GM12878 (cell line): ENCODE data around the gene FXYD1. TPM values are rescaled to one million over a fixed set of nuclear protein-coding genes. Genes with fewer than 3 reads are reported as not detected.

ENCODE experiments used
- BMI1 ChIP-seq: fragments of 450-650 bp; IDR thresholded peaks from 2 replicates; pipeline ENCODE4 v1.6.1; 2016; ENCODE audit warnings: mild to moderate bottlenecking, moderate library complexity, borderline replicate concordance
- CHD1 ChIP-seq: IDR thresholded peaks from 2 replicates; pipeline ENCODE4 v1.6.1; 2012; ENCODE audit warnings: low read depth, low read length, improper control_type of control experiment
- CREM ChIP-seq: IDR thresholded peaks from 2 replicates; pipeline ENCODE4 v1.6.1; 2014; ENCODE audit warnings: antibody characterized with exemption, low read depth
- ETV6 ChIP-seq, 2 experiments: fragments of 450-650 bp in 1 of 2; IDR thresholded peaks in 1 of 2; conservative IDR thresholded peaks in 1 of 2; 2 replicates each; pipeline ENCODE4 v1.6.1; 2014; ENCODE audit warnings: antibody characterized with exemption in 1 of 2, borderline replicate concordance in 1 of 2, low read depth in 1 of 2, mild to moderate bottlenecking in 1 of 2, moderate library complexity in 1 of 2
- HDAC6 ChIP-seq: fragments of 200-600 bp; sonication (generic); IDR thresholded peaks from one replicate; pipeline ENCODE4 v1.8.0; 2017; ENCODE audit warnings: antibody characterized with exemption; ENCODE audit not compliant: unreplicated experiment
- KAT2A ChIP-seq: conservative IDR thresholded peaks from 2 replicates; pipeline ENCODE4 v1.6.1; 2011; ENCODE audit warnings: low read depth, low read length; ENCODE audit not compliant: control insufficient read depth
- KDM1A ChIP-seq: fragments of 200-600 bp; sonication (generic); IDR thresholded peaks from 2 replicates; pipeline ENCODE4 v1.6.1; 2016; ENCODE audit warnings: borderline replicate concordance
- MTA2 ChIP-seq: fragments of 450-650 bp; IDR thresholded peaks from 2 replicates; pipeline ENCODE4 v1.6.1; 2016; ENCODE audit warnings: low read depth, mild to moderate bottlenecking, moderate library complexity
- NR2C1 ChIP-seq: fragments of 450-650 bp; IDR thresholded peaks from 2 replicates; pipeline ENCODE4 v1.6.1; 2017; ENCODE audit warnings: antibody characterized with exemption, mild to moderate bottlenecking, moderate library complexity
- NR2C2 ChIP-seq: IDR thresholded peaks from 2 replicates; pipeline ENCODE4 v1.6.1; 2011; ENCODE audit warnings: borderline replicate concordance, low read depth; ENCODE audit not compliant: control insufficient read depth, insufficient read length
- RAD21 ChIP-seq: IDR thresholded peaks from 2 replicates; pipeline ENCODE4 v1.6.1; 2011; ENCODE audit warnings: mild to moderate bottlenecking, low read depth, low read length, moderate library complexity; ENCODE audit not compliant: insufficient read depth
- RB1 ChIP-seq: fragments of 450-650 bp; formaldehyde crosslinking; IDR thresholded peaks from 2 replicates; pipeline ENCODE4 v1.6.1; 2017; ENCODE audit warnings: mild to moderate bottlenecking, borderline replicate concordance
- RBBP5 ChIP-seq: fragments of 200-600 bp; sonication (generic); conservative IDR thresholded peaks from 2 replicates; pipeline ENCODE4 v1.6.1; 2016
- SMC3 ChIP-seq: IDR thresholded peaks from 2 replicates; pipeline ENCODE4 v1.6.1; 2011; ENCODE audit warnings: low read length, improper control_type of control experiment, borderline replicate concordance
- SREBF2 ChIP-seq: IDR thresholded peaks from 2 replicates; pipeline ENCODE4 v1.6.1; 2012; ENCODE audit warnings: mild to moderate bottlenecking, low read length
- SRF ChIP-seq, 2 experiments: IDR thresholded peaks; 2 replicates each; pipeline ENCODE4 v1.6.1; 2011; ENCODE audit warnings: low read depth in 2 of 2, low read length in 2 of 2, mild to moderate bottlenecking in 1 of 2, moderate library complexity in 1 of 2
- YY1 ChIP-seq: IDR thresholded peaks from 2 replicates; pipeline ENCODE4 v1.6.1; 2011; ENCODE audit warnings: low read depth, mild to moderate bottlenecking, low read length
- ZBED1 ChIP-seq: IDR thresholded peaks from 2 replicates; pipeline ENCODE4 v1.6.1; 2016; ENCODE audit warnings: borderline replicate concordance
- ZNF384 ChIP-seq: IDR thresholded peaks from 2 replicates; pipeline ENCODE4 v1.6.1; 2012; ENCODE audit warnings: low read depth, mild to moderate bottlenecking, low read length, improper control_type of control experiment, borderline replicate concordance
- ZZZ3 ChIP-seq: IDR thresholded peaks from 2 replicates; pipeline ENCODE4 v1.6.1; 2011; ENCODE audit warnings: low read depth; ENCODE audit not compliant: control insufficient read depth, insufficient read length
- polyA plus RNA-seq, 11 experiments: library from polyadenylated mRNA; depleted of rRNA in 4 of 11; unstranded in 6 of 11; stranded (reverse) in 5 of 11; fragments of >200 nt; fragmentation: Nextera tagmentation in 4 of 11; fragmentation: Illumina TruSeq in 1 of 11; extraction: Ambion mirVana in 4 of 11; extraction: Trizol in 1 of 11; gene quantifications; 1 replicate in 1 of 11; 2 replicates in 10 of 11; pipeline versions ENCODE4 v1.2.1 to v1.2.3, GENCODE V29; 2011 to 2016; ENCODE audit warnings: inconsistent platforms in 2 of 11, missing spikeins in 2 of 11, low read depth in 1 of 11
- total RNA-seq, 4 experiments: library from RNA; depleted of rRNA in 3 of 4; stranded (reverse); fragments of >200 nt in 3 of 4; fragmentation: Illumina TruSeq in 1 of 4; extraction: Trizol in 1 of 4; gene quantifications; 2 replicates each; pipeline versions ENCODE4 v1.2.1 to v1.2.3, GENCODE V29; 2013 to 2021
- TF ChIP-seq, protein P1 (sequence below): fragments of 450-650 bp; conservative IDR thresholded peaks from 2 replicates; pipeline ENCODE4 v1.6.1; 2017; ENCODE audit warnings: mild to moderate bottlenecking, moderate library complexity
- TF ChIP-seq, protein P2 (sequence below): fragments of 150-350 bp; IDR thresholded peaks from 2 replicates; pipeline ENCODE4 v1.6.1; 2014; ENCODE audit warnings: mild to moderate bottlenecking, low read depth, low read length
- TF ChIP-seq, protein P3 (sequence below): fragments of 450-650 bp; IDR thresholded peaks from 2 replicates; pipeline ENCODE4 v1.6.1; 2016; ENCODE audit warnings: mild to moderate bottlenecking
- TF ChIP-seq, protein P4 (sequence below): fragments of 450-650 bp; IDR thresholded peaks from 2 replicates; pipeline ENCODE4 v1.6.1; 2017; ENCODE audit warnings: mild to moderate bottlenecking

FXYD1 gene
- total and polyA plus RNA-seq, 10 of the 15 experiments (the other 5 are each of a cell fraction or from before 2014, with no cell fraction given), result 0.34 to 1.2 (median 0.49) TPM; not detected in 4

DNA sequence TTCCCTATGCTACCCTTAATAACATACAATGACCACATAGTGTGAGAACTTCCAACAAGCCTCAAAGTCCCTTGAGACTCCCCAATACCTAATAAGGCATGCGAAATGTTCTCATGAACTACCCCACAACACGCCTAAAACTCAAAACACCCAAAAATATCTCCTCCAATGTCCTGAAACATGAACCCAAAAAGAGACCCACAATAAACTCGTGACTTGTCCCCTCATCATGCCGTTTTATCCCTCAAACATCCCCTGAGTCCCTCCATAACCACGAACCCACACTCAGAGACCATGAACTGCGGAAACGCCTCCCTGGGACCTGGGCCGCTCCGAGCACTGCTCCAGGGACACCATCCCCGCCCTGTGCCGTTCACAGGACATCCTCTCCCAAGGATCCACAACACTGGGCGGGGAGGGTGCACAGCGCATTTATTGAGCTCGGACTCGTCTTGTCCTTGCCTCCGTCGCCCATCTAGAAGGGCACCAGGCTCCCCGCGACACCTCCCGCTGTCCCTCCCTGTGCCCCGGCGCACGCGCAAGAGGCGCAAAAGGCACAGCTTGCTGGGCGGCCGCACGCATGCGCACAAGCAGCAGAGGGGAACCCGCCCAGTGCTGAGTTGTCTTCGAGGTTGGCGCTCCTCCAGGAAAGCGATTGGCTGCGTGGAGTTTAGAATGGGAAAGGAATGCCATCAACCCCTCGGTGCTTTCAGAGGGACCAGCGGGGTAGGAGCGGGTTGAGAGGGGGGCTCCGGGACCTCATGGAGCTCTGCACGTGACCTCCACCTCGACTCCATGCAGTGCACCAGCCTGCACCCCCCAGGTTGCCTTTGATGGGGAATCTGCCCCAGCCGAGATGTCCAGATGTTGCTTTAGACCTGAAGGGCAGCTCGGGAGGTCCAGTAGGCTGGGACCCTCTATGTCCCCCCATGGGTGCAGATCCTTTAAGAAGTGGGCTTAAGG lies 14.2 kb upstream of the FXYD1 start (continued):
- TF ChIP-seq, protein P1, sequence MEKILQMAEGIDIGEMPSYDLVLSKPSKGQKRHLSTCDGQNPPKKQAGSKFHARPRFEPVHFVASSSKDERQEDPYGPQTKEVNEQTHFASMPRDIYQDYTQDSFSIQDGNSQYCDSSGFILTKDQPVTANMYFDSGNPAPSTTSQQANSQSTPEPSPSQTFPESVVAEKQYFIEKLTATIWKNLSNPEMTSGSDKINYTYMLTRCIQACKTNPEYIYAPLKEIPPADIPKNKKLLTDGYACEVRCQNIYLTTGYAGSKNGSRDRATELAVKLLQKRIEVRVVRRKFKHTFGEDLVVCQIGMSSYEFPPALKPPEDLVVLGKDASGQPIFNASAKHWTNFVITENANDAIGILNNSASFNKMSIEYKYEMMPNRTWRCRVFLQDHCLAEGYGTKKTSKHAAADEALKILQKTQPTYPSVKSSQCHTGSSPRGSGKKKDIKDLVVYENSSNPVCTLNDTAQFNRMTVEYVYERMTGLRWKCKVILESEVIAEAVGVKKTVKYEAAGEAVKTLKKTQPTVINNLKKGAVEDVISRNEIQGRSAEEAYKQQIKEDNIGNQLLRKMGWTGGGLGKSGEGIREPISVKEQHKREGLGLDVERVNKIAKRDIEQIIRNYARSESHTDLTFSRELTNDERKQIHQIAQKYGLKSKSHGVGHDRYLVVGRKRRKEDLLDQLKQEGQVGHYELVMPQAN, result no peak
- TF ChIP-seq, protein P2, sequence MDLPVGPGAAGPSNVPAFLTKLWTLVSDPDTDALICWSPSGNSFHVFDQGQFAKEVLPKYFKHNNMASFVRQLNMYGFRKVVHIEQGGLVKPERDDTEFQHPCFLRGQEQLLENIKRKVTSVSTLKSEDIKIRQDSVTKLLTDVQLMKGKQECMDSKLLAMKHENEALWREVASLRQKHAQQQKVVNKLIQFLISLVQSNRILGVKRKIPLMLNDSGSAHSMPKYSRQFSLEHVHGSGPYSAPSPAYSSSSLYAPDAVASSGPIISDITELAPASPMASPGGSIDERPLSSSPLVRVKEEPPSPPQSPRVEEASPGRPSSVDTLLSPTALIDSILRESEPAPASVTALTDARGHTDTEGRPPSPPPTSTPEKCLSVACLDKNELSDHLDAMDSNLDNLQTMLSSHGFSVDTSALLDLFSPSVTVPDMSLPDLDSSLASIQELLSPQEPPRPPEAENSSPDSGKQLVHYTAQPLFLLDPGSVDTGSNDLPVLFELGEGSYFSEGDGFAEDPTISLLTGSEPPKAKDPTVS, result no peak
- peak; percentile 27; the same call in 1 of the 2 replicates for TF ChIP-seq RB1
- TF ChIP-seq, protein P3, sequence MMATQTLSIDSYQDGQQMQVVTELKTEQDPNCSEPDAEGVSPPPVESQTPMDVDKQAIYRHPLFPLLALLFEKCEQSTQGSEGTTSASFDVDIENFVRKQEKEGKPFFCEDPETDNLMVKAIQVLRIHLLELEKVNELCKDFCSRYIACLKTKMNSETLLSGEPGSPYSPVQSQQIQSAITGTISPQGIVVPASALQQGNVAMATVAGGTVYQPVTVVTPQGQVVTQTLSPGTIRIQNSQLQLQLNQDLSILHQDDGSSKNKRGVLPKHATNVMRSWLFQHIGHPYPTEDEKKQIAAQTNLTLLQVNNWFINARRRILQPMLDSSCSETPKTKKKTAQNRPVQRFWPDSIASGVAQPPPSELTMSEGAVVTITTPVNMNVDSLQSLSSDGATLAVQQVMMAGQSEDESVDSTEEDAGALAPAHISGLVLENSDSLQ, result 0 out of 2 replicates have a peak, but pooled peaks have one; percentile 5
- no peak for TF ChIP-seq SMC3
- no peak for TF ChIP-seq KDM1A
- TF ChIP-seq MTA2, result 0 out of 2 replicates have a peak, but pooled peaks have one; percentile 24
- no peak for TF ChIP-seq ZBED1
- no peak for TF ChIP-seq ZNF384
- no peak for TF ChIP-seq CHD1
- TF ChIP-seq SRF (IDR thresholded peaks at IDR 0.05; ENCODE audit: low read depth in 2 of 2, low read length in 2 of 2), result peak in 1 of 2 experiments; percentile 72; a peak in 2 of 4 replicates
- TF ChIP-seq CREM, result no peak
- TF ChIP-seq ETV6 (conservative IDR thresholded peaks at IDR 0.05 in 1 of 2, IDR thresholded peaks at IDR 0.05 in 1 of 2; ENCODE audit: borderline replicate concordance in 1 of 2, low read depth in 1 of 2), result no peak
- no peak for TF ChIP-seq HDAC6
- TF ChIP-seq, protein P4, sequence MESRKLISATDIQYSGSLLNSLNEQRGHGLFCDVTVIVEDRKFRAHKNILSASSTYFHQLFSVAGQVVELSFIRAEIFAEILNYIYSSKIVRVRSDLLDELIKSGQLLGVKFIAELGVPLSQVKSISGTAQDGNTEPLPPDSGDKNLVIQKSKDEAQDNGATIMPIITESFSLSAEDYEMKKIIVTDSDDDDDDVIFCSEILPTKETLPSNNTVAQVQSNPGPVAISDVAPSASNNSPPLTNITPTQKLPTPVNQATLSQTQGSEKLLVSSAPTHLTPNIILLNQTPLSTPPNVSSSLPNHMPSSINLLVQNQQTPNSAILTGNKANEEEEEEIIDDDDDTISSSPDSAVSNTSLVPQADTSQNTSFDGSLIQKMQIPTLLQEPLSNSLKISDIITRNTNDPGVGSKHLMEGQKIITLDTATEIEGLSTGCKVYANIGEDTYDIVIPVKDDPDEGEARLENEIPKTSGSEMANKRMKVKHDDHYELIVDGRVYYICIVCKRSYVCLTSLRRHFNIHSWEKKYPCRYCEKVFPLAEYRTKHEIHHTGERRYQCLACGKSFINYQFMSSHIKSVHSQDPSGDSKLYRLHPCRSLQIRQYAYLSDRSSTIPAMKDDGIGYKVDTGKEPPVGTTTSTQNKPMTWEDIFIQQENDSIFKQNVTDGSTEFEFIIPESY, result no peak
- no peak for TF ChIP-seq NR2C1
- no peak for TF ChIP-seq RBBP5
- no peak for TF ChIP-seq RAD21
- no peak for TF ChIP-seq ZZZ3
- TF ChIP-seq NR2C2, result no peak
- TF ChIP-seq KAT2A, result no peak
- no peak for TF ChIP-seq SREBF2
- TF ChIP-seq BMI1, result peak; percentile 49; the same call in 1 of the 2 replicates
- TF ChIP-seq YY1, result no peak
